Measurements from ENCODE around the gene ERGIC3. TPM values are rescaled to one million over a fixed set of nuclear protein-coding genes. Genes with fewer than 3 reads are reported as not detected.

ERGIC3 gene
- polyA plus RNA-seq, 1 donor (not counting 4 experiments of a cell fraction or from before 2014, with no cell fraction given) = 201 TPM

DNA sequence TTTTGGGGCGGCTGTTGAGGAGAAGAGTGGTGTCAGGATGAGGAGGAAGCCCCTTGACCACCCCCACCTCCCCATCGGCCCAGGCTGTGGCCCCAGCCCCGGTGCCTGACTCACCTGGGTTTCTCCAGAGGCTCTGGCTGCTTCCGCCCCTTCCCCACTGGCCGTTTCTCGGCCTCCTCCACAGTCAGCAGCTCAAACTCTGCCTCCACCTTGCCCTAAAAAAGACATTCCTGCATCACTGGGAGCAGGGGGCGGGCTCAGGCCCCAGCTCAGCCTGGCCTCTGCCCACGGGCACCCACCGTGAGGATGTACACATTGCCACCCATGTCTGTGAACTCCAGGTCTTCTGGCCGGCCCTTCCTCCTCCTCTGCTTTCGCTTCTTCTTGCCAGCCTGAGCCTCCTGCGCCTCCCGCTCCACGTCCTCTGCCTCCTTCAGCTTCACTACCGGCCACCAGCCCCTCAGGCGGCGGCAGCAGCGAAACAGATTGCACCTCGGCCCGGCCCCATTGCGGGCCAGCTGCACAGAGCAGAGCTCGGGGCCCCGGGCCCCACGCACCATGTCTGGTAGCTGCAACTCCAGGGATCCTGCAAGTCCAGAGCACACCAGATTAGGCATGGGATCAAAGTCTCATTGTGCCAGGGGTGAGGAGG, 17.3 kb downstream of the ERGIC3 start:
- dilution Hi-C loops (cut with MboI; ENCODE audit: extremely low pct_ligation_motif_present, low sequenced_read_pairs) = no loop called here
- no peak for FAIRE-seq
- H3K36me3 ChIP-seq (ENCODE audit: control insufficient read depth in 2 of 2, extremely low read depth in 1 of 2, insufficient read depth in 2 of 2, low read length in 2 of 2) = peaks cover 14 to 18% of the 10 kb centered on the region in 2 experiments

DNA sequence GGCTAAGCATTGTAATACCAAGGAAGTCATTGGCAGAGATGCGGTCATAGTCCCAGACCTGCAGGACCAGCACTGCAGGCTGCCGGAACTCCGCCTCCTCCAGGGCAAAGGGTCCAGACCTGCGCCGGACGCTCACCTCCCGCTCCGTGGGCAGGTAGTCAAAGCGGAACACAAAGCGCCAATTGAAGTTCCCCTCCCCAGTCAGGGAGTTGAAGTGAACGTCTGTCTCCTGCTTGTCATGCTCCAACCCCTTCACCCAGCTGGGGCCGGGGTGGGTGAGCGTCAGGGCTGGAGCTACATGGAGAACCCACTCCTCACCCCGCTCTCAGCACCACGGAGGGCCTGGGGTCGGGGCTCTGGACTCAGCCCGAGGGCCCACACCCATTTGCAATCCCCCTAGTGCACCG, 18.2 kb downstream of the ERGIC3 start:
- FAIRE-seq = no peak
- Histone ChIP-seq H4K20me1 (ENCODE audit: control insufficient read depth, extremely low read depth, insufficient read depth, low read length) (no peaks in the 10 kb centered on the region), H3K9me1 (ENCODE audit: control insufficient read depth, extremely low read depth, insufficient read depth, low read length) (no peaks in the 10 kb centered on the region), H3K27me3 (ENCODE audit: control insufficient read depth, extremely low read depth, insufficient read depth, low read length) (peaks cover 4% of the 10 kb centered on the region), H3K4me2 (ENCODE audit: control insufficient read depth, extremely low read depth, insufficient read depth, low read depth, low read length) (no peak overlapping the region), H3K79me2 (ENCODE audit: control insufficient read depth, insufficient read depth, low read length) (no peaks in the 10 kb centered on the region), H3K27ac (ENCODE audit: control insufficient read depth, insufficient read depth, low read length) (no peak overlapping the region), H2AFZ (ENCODE audit: control insufficient read depth, low read length) (no peak overlapping the region), H3K4me1 (ENCODE audit: control insufficient read depth, extremely low read depth, insufficient read depth, low read length) (no peaks in the 10 kb centered on the region), H3K36me3 (ENCODE audit: control insufficient read depth in 2 of 2, extremely low read depth in 1 of 2, insufficient read depth in 2 of 2, low read length in 2 of 2) (peaks cover 11 to 12% of the 10 kb centered on the region in 2 experiments), H3K4me3 (ENCODE audit: control insufficient read depth in 2 of 3, extremely low read depth in 1 of 3, insufficient read depth in 2 of 3, low read depth in 1 of 3, low read length in 3 of 3) (no peak overlapping the region), H3K9ac (ENCODE audit: control insufficient read depth, extremely low read depth, insufficient read depth, low read length) (no peak overlapping the region), H3K9me3 (ENCODE audit: control insufficient read depth, low read depth, low read length) (no peaks in the 10 kb centered on the region)
- DNase-seq (ENCODE audit: low read depth, low spot score) = no peak
- dilution Hi-C loops (cut with MboI; ENCODE audit: extremely low pct_ligation_motif_present, low sequenced_read_pairs) = no loop called here
- TF ChIP-seq, protein P1, sequence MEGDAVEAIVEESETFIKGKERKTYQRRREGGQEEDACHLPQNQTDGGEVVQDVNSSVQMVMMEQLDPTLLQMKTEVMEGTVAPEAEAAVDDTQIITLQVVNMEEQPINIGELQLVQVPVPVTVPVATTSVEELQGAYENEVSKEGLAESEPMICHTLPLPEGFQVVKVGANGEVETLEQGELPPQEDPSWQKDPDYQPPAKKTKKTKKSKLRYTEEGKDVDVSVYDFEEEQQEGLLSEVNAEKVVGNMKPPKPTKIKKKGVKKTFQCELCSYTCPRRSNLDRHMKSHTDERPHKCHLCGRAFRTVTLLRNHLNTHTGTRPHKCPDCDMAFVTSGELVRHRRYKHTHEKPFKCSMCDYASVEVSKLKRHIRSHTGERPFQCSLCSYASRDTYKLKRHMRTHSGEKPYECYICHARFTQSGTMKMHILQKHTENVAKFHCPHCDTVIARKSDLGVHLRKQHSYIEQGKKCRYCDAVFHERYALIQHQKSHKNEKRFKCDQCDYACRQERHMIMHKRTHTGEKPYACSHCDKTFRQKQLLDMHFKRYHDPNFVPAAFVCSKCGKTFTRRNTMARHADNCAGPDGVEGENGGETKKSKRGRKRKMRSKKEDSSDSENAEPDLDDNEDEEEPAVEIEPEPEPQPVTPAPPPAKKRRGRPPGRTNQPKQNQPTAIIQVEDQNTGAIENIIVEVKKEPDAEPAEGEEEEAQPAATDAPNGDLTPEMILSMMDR (optimal IDR thresholded peaks at IDR 0.05 in 1 of 3, IDR thresholded peaks at IDR 0.05 in 1 of 3, conservative IDR thresholded peaks at IDR 0.05 in 1 of 3; ENCODE audit: extremely low read depth in 1 of 3, insufficient read depth in 2 of 3, low read length in 3 of 3) = no peak
- no peak for TF ChIP-seq EZH2 (IDR thresholded peaks at IDR 0.05; ENCODE audit: low read length)

More for the DNA sequence above, 17.3 kb downstream of the ERGIC3 start:
- DNase-seq (ENCODE audit: low read depth, low spot score) = no peak
- peaks cover 3% of the 10 kb centered on the region for H4K20me1 ChIP-seq (ENCODE audit: control insufficient read depth, extremely low read depth, insufficient read depth, low read length)
- H3K9me1 ChIP-seq (ENCODE audit: control insufficient read depth, extremely low read depth, insufficient read depth, low read length) = no peaks in the 10 kb centered on the region
- no peaks in the 10 kb centered on the region for H3K9me3 ChIP-seq (ENCODE audit: control insufficient read depth, low read depth, low read length)
- H3K9ac ChIP-seq (ENCODE audit: control insufficient read depth, extremely low read depth, insufficient read depth, low read length) = no peak overlapping the region
- no peak overlapping the region for H3K4me3 ChIP-seq (ENCODE audit: control insufficient read depth in 2 of 3, extremely low read depth in 1 of 3, insufficient read depth in 2 of 3, low read depth in 1 of 3, low read length in 3 of 3)
- H2AFZ ChIP-seq (ENCODE audit: control insufficient read depth, low read length) = no peak overlapping the region
- H3K79me2 ChIP-seq (ENCODE audit: control insufficient read depth, insufficient read depth, low read length) = no peaks in the 10 kb centered on the region
- no peak overlapping the region for H3K27ac ChIP-seq (ENCODE audit: control insufficient read depth, insufficient read depth, low read length)
- no peak for TF ChIP-seq EZH2 (IDR thresholded peaks at IDR 0.05; ENCODE audit: low read length)
- TF ChIP-seq, protein P1 (optimal IDR thresholded peaks at IDR 0.05 in 1 of 3, IDR thresholded peaks at IDR 0.05 in 1 of 3, conservative IDR thresholded peaks at IDR 0.05 in 1 of 3; ENCODE audit: extremely low read depth in 1 of 3, insufficient read depth in 2 of 3, low read length in 3 of 3) = no peak
- H3K4me1 ChIP-seq (ENCODE audit: control insufficient read depth, extremely low read depth, insufficient read depth, low read length) = no peaks in the 10 kb centered on the region
- no peaks in the 10 kb centered on the region for H3K27me3 ChIP-seq (ENCODE audit: control insufficient read depth, extremely low read depth, insufficient read depth, low read length)
- no peak overlapping the region for H3K4me2 ChIP-seq (ENCODE audit: control insufficient read depth, extremely low read depth, insufficient read depth, low read depth, low read length)

Data from keratinocyte (primary cell).